Parathyroid adenoma (tissue), 2 donors: ENCODE measurements around the gene NMNAT2.

ENCODE experiments used
- H2AFZ ChIP-seq: fragments of 300-600 bp; sonication (generic); one replicate; pipeline ENCODE4 v1.7.0; 2017; ENCODE audit warnings: antibody characterized with exemption, mild to moderate bottlenecking
- H3K27ac ChIP-seq: fragments of 300-600 bp; sonication (generic); one replicate; pipeline ENCODE4 v1.7.0; 2017
- H3K27me3 ChIP-seq: fragments of 300-600 bp; sonication (generic); one replicate; pipeline ENCODE4 v1.7.0; 2017; ENCODE audit warnings: low read length; ENCODE audit not compliant: control insufficient read depth, insufficient read depth
- H3K36me3 ChIP-seq: fragments of 300-600 bp; sonication (generic); one replicate; pipeline ENCODE4 v1.7.0; 2017; ENCODE audit warnings: low read length; ENCODE audit not compliant: control insufficient read depth, insufficient read depth
- H3K4me1 ChIP-seq: fragments of 300-600 bp; sonication (generic); one replicate; pipeline ENCODE4 v1.7.0; 2017; ENCODE audit warnings: control low read depth
- H3K4me2 ChIP-seq: fragments of 300-600 bp; sonication (generic); one replicate; pipeline ENCODE4 v1.7.0; 2017; ENCODE audit warnings: low read length
- H3K4me3 ChIP-seq: fragments of 300-600 bp; sonication (generic); one replicate; pipeline ENCODE4 v1.7.0; 2017; ENCODE audit warnings: low read depth, low read length
- H3K79me2 ChIP-seq: fragments of 300-600 bp; sonication (generic); one replicate; pipeline ENCODE4 v1.7.0; 2017; ENCODE audit warnings: control low read depth
- H3K9ac ChIP-seq: fragments of 300-600 bp; sonication (generic); one replicate; pipeline ENCODE4 v1.7.0; 2017; ENCODE audit warnings: mild to moderate bottlenecking
- H3K9me3 ChIP-seq: fragments of 300-600 bp; sonication (generic); one replicate; pipeline ENCODE4 v1.7.0; 2017; ENCODE audit warnings: low read length; ENCODE audit not compliant: control insufficient read depth
- TF ChIP-seq, protein P1 (sequence below): fragments of 300-600 bp; sonication (generic); IDR thresholded peaks from one replicate; pipeline ENCODE4 v1.7.0; 2017; ENCODE audit warnings: antibody characterized with exemption, mild to moderate bottlenecking
- donor health status: primary hyperparathyroidism.

NMNAT2 gene

DNA sequence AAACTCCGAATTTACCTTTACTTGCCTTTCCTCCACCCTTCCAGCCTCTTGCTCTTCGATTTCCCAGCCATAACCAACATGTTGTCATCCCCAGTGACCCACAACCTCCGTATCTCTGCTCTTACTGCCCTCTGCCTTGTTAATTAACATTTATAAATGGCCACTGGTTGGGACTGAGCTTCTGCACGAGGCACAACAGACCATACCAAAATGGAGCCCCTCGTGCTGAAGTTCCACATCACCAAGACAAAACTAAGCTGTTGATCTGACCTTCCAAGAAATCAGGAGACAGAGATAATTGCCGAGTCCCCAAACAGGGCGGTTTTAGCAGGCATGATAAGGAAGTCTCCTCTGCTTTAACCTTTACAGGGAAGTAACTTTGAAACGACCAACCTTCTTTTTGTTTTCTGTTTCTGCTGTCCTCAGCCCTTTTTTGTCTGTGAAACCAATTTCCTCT, 71.9 kb downstream of the NMNAT2 start:
- H3K27ac ChIP-seq = no peak overlapping the region
- TF ChIP-seq, protein P1, sequence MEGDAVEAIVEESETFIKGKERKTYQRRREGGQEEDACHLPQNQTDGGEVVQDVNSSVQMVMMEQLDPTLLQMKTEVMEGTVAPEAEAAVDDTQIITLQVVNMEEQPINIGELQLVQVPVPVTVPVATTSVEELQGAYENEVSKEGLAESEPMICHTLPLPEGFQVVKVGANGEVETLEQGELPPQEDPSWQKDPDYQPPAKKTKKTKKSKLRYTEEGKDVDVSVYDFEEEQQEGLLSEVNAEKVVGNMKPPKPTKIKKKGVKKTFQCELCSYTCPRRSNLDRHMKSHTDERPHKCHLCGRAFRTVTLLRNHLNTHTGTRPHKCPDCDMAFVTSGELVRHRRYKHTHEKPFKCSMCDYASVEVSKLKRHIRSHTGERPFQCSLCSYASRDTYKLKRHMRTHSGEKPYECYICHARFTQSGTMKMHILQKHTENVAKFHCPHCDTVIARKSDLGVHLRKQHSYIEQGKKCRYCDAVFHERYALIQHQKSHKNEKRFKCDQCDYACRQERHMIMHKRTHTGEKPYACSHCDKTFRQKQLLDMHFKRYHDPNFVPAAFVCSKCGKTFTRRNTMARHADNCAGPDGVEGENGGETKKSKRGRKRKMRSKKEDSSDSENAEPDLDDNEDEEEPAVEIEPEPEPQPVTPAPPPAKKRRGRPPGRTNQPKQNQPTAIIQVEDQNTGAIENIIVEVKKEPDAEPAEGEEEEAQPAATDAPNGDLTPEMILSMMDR = no peak

DNA sequence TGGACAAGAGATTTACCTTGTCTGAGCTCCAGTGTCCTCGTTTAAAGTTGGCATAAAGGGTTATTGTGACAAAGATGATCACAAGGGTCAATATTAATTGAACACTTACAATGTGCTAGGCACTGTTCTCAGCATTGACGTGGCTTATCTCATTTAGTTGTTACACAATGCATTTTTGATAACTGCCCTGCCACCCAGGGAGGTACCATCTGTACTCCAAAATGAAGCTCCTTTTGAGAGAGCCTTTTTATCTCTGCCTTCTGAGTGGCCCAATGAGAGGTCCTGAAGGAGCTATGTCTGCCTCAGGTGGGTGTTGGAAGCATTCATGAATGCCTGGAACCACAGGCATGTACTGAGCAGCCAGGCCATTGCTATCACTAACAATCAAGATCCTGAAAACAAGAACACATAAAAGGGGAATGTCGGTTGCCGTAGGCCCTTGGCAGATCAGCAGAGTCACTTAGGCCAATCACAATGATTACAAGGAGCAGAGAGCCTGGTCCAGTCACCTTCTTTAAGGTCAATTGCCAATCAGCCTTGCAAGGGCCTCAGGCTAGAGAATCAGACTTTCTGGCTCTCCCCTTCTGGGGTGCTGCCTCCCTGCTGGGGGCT, 78.5 kb downstream of the NMNAT2 start:
- Histone ChIP-seq H3K4me3 (no peak overlapping the region), H3K79me2 (peaks cover 4% of the 10 kb centered on the region), H3K9ac (no peak overlapping the region), H3K36me3 (no peaks in the 10 kb centered on the region), H3K4me2 (no peak overlapping the region), H3K9me3 (no peaks in the 10 kb centered on the region), H3K27ac (no peak overlapping the region), H3K27me3 (no peaks in the 10 kb centered on the region), H3K4me1 (no peaks in the 10 kb centered on the region), H2AFZ (no peak overlapping the region)
- TF ChIP-seq, protein P1 = no peak

More for the DNA sequence above, 71.9 kb downstream of the NMNAT2 start:
- no peaks in the 10 kb centered on the region for H3K79me2 ChIP-seq
- no peak overlapping the region for H3K9ac ChIP-seq
- no peaks in the 10 kb centered on the region for H3K36me3 ChIP-seq
- peak overlapping the region; percentile 0 for H3K4me2 ChIP-seq
- H3K4me1 ChIP-seq = no peaks in the 10 kb centered on the region
- no peaks in the 10 kb centered on the region for H3K9me3 ChIP-seq
- H2AFZ ChIP-seq = peak overlapping the region; percentile 33
- H3K4me3 ChIP-seq = no peak overlapping the region
- H3K27me3 ChIP-seq = no peaks in the 10 kb centered on the region

DNA sequence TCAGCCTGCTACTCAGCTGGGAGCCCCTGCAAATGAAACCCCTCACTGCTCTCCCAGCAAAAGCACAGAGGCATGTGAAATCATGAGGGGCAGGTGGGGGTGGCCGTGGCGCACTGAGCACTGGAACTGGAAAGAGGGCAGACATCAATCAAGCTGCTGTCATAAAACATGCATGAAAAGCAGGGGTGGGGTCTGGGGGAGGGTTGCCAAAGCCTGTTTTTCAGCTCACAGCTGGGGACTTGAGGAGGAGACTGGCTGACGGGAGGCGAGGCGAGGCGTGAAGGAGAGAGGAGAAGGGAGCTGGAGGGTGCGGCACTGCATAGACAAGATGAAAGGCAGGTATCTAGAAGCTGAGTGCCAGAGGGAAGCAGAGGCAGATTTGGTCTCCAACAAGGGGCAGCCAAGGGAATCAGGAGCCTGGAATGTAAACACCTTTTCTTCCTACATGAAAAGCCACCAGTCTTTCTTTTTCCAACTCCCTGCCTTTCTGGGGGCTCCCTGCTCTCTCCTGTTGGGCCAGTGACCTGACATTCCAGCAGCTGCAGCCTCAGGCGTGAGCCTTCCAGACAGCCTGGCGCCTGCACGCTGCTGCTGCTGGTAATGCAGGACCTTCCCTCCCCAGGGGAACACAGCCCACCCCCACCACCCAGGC, 87.0 kb downstream of the NMNAT2 start:
- H3K79me2 ChIP-seq = no peaks in the 10 kb centered on the region
- no peak overlapping the region for H3K9ac ChIP-seq
- no peak overlapping the region for H2AFZ ChIP-seq
- H3K4me3 ChIP-seq = no peak overlapping the region
- no peaks in the 10 kb centered on the region for H3K4me1 ChIP-seq
- H3K36me3 ChIP-seq = no peaks in the 10 kb centered on the region
- H3K27me3 ChIP-seq = no peaks in the 10 kb centered on the region
- H3K9me3 ChIP-seq = no peaks in the 10 kb centered on the region
- H3K4me2 ChIP-seq = no peak overlapping the region
- TF ChIP-seq, protein P1 = no peak
- no peak overlapping the region for H3K27ac ChIP-seq

DNA sequence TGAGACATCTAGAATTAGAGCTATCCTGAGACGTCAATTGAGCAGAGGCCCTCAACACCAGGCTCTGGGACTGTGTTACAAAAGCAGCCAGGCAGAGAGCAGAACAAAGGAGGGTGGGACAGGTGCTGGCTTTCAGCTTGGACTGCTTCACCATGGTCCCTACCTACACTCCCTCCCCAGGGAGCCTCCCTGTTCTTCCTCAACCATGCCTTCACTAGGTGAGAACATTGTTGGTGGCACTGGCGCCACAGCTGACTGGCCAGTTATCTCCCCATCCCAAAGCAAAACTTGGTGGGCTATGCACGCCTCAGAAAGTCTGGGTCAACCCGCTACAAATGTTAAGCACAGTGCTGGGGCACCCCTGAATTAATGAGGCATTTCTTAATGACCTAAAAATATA, 87.8 kb downstream of the NMNAT2 start:
- Histone ChIP-seq H3K27ac (no peak overlapping the region), H3K9me3 (no peaks in the 10 kb centered on the region), H2AFZ (no peak overlapping the region), H3K4me3 (no peak overlapping the region), H3K36me3 (no peaks in the 10 kb centered on the region), H3K4me2 (no peak overlapping the region), H3K27me3 (no peaks in the 10 kb centered on the region), H3K9ac (no peak overlapping the region), H3K4me1 (no peaks in the 10 kb centered on the region), H3K79me2 (no peaks in the 10 kb centered on the region)
- TF ChIP-seq, protein P1 = no peak

DNA sequence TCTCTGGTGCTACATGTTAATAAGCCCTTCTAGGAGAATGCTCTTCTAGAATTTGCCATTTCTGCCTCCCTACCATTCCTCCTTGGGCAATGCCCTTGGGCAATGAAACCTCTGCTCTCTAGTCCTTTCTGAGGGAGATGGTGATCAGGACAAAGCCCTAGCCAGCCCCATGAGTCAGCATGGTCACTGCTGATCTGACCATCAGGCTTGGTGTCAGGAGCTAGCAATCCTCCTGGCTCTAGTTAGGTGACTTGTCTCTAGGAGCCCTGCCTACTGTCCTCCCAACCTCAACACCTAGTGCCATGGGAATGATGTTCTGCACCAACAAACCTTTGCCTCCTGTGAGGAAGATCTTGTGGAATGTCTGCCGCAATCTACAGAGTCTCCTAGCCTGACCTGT, 89.8 kb downstream of the NMNAT2 start:
- H3K27ac ChIP-seq = no peak overlapping the region
- H3K9me3 ChIP-seq = no peaks in the 10 kb centered on the region
- no peaks in the 10 kb centered on the region for H3K36me3 ChIP-seq
- no peak overlapping the region for H3K4me3 ChIP-seq
- H3K9ac ChIP-seq = no peak overlapping the region
- H3K79me2 ChIP-seq = no peaks in the 10 kb centered on the region
- H3K27me3 ChIP-seq = no peaks in the 10 kb centered on the region
- no peaks in the 10 kb centered on the region for H3K4me1 ChIP-seq
- no peak overlapping the region for H3K4me2 ChIP-seq
- no peak overlapping the region for H2AFZ ChIP-seq
- TF ChIP-seq, protein P1 = no peak
